A204.1 (cell line): ENCODE data around the gene GSTO1.
"Not testable (repeated sequence)": the region's sequence is repeated elsewhere in the genome, so short reads cannot be mapped to it uniquely, and the experiment has no call there.

Experiments
- FAIRE-seq: peaks from 2 replicates; lab custom pipeline; 2012; peaks lifted over from hg19 to GRCh38; lab: Jason Lieb, UNC

Gene GSTO1

DNA sequence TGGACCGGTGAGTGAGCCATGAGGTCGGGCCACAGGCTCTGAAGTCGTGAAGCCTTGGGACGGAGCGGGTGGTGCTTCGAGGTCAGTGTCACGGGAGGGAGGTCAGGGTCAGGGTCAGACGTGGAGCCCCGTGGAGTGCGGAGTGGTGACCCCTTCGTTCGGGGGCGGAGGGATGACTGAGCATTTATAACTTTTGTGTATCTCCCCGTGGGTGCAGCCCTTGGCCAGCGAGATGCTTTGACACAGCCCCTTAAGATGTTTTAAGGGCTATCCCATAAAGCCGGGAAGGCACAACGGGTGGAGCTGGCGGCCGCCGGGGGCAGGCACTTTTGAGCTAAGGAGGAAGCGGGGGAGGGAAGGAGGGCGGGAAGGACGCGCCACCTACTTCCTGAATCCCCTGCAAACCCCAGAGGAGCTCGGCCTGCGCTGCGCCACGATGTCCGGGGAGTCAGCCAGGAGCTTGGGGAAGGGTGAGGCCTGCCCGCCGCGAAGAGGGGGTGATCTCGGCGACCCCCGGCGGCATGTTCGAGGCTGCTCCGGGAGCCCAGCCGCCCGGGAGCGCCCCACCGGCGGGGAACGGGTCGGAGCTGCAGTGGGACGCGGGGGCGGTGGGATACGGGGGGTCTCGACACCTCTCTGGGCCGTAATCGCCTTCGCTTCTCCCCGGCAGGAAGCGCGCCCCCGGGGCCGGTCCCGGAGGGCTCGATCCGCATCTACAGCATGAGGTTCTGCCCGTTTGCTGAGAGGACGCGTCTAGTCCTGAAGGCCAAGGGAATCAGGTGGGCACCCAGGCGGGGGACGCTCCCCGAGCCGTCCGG lies at the start of gene GSTO1:
GSTO1 (plus strand) TSS at position 400 of the 818 bp plus-strand sequence; CDS start at position 437, 37 bp downstream.
- FAIRE-seq: no peak

- peak; percentile 41 for FAIRE-seq
Observed at GRCh38 chr10:104208730-104209129, 46.0 kb upstream of the GSTO1 start.

DNA sequence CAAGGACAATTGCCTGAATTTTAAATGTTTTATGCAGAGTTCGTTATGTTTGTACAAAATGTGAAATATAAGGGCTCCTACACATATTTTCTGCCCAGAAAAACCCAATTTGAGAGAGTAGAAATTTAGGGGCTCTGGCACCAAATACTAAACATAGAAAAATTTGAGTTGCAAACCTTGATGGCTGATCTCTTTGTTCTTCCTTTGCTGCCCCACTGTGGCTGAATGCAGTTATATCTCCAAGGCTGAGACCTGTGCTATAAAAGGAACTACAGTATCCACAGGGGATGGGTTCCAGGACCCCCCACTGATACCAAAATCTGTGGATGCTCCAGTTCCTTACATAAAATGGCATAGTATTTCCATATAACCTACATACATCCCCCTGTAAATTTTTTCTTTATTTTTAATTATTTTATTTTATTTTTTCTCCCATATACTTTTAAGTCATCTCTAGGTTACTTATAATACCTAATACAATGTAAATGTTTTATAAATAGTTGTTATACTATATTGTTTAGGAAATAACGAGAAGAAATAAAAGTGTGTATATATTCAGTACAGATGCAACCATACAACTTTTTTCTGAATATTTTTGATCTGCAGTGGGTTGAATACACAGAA lies 45.0 kb upstream of the GSTO1 start:
- peak; percentile 88 for FAIRE-seq

GRCh38 chr10:104216631-104217030 lies 38.1 kb upstream of the GSTO1 start:
- no peak for FAIRE-seq

- no peak for FAIRE-seq
Observed at GRCh38 chr10:104218751-104219150, 35.9 kb upstream of the GSTO1 start.

GRCh38 chr10:104220522-104220921 lies 34.2 kb upstream of the GSTO1 start:
- FAIRE-seq: no peak

DNA sequence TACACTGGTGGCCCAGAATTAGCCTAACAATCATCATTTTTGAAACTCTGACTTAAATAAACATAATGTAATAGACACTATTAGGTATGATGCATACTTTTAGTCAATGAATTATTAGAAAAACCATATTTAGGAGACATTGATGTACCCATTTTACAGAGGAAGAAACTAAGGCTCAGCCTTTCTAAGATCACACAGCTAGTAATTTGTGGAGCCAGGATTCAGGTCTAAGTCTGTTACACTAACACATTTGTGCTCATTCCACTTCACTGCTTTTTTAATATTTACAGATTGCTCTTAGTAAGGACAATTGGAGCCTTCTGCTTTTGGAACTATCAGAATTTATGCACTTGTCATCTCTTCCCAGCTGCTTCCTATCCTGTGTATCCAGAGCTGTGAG lies 31.4 kb upstream of the GSTO1 start:
- FAIRE-seq: no peak

DNA sequence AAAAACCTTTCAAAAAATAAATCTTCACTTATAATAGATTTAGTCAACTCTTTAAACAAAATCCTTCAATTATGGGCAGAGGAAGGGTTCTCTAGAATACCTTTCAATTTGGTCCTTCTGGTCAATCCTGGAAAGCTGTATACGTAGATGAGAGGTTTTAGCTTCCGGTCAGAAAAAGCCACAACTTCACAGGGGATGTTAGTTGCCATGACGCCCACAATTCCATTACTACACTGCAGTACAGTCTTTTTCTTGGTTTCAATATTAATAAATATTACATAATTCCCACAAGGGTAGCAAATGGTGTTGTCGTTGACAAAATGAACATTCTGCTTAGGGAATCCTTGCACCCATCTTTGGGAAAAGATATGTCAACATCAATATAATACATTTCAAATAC lies 24.2 kb upstream of the GSTO1 start:
- FAIRE-seq: no peak

DNA sequence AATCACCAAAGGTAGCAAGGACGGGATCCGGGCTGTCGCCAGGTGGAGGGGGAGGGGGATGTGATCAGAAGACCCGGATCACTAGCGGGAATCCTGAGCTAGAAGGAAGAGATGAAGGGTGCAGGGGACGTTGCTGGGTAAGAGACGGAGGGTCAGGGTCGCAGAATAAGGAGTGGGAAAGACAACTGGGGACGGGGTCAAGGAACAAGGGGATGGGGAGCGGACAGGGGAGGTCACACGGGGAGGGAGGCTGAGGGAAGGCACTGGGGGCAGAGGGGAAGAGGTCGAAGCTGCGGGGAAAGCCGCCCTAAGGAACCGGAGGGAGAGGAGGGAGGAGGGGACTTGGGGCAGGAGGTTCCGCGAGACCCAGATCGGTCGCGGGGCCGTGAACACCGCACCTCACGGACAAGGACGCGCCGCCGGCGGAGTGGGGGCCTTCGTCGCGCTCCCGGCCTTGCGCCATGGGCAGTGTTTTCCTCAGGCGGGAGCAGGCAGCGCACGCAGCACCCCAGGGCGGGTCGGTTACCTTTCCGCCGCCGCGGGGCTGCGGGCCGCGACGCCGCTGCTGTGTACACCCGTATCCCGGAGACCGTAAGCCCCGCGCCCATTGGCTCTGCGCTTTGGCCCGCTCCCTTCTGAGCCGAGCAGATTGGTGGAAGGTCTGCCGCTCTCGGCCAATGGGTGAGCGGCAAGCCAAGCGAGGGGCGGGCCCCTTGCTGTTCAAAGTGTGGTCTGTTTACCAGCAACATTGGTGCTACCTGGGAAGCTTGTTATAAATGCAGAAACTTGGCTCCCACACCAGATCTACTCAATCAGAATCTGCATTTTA lies 22.7 kb upstream of the GSTO1 start, which contains the start of gene CFAP43:
CFAP43 (minus strand) TSS at position 581 of the 829 bp plus-strand sequence; CDS start at position 463, 118 bp downstream.
- FAIRE-seq: peak; percentile 98

- no peak for FAIRE-seq
Observed at GRCh38 chr10:104232613-104233102, 22.0 kb upstream of the GSTO1 start.

DNA sequence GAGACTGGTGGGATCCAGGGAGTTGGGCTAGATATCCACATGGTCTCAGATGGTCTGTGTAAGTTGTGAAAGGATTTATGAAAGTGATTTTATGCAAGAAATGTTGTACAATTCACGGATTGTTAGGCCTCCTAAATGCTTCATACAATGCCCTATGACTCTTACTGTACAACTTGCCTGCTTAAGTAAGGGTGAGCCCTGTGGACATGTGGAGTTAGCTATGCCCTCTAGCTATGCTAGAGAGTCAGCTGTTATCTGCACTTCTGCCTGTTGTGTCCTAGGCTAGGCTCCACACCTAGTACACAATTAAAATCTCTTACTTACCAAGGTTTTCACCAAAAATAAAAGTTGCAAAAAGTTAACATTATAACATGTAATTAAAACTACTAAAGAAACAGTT lies 20.9 kb upstream of the GSTO1 start:
- FAIRE-seq: no peak

GRCh38 chr10:104234934-104235333 lies 19.8 kb upstream of the GSTO1 start:
- no peak for FAIRE-seq

DNA sequence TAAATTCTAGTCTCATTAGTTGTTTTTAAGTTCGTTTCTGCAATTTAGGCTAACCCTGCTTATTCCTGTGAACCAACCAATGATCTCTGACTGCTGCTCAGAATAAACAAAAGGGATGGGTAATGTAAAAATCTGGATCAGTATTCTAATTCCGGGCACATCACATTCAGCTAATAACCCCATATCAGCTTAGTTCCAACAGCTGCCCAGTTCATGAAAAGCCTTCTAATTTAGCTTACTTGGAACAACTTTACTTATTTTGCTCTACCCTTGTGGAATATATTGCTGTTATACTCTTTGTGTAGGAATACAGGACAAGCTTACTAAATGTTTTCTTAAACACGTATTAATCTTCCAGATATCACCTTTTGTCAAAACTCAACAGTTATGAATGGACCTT lies 18.9 kb upstream of the GSTO1 start:
- no peak for FAIRE-seq

DNA sequence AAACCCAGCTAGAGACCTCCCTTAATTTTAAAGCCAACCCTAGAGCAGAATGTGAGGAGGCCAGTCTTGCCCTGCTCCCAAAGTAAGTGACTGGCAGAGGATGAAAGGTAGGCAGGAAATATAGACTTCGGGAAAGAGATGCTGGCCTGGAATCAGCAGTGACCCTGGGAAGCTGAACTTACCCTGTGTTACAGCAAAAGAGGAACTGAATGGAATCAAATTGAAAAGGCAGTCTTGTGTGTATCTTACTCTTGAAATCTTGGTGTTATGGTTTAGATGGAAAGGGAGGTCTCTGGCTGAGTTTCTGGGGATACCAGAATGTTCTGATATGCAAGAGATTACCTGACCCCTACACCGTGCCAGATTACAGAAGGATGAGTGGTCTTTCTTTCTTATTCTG lies 14.6 kb upstream of the GSTO1 start:
- no peak for FAIRE-seq

DNA sequence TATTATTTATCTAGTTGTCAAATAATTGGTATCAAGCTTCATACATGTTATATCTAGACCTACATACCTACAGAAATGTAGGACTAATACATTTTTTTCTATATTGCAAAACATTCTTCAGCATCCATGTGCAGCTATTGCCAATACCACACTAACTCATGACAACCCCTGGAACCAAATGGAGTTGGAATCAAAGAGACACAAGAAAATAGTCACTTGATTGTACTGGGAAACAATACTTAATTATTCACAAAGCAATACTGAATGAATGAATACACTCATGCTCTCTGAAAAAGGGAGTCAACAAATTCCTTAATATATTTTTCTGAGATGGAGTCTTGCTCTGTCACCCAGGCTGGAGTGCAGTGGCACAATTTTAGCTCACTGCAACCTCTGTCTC lies 12.1 kb upstream of the GSTO1 start:
- FAIRE-seq: no peak

- not testable (repeated sequence) for FAIRE-seq
Observed at GRCh38 chr10:104243009-104243408, 11.7 kb upstream of the GSTO1 start.

DNA sequence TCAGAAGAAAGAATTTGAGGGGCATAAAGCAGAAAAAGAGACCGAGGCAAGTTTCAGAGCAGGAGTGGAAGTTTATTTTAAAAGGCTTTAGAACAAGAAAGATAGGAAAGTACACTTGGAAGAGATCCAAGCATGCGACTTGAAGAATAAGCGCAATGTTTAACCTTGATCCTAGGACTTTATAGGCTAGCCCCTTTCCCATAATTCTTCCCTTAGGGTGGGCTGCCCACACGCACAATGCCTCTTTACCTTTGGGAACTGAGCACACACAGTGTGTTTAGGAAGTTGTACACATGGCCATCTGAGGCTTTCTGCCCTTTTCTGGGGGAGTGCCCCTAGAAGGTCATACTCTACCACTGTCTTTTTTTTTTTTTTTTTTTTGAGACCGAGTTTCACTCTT lies 11.2 kb upstream of the GSTO1 start:
- FAIRE-seq: no peak

DNA sequence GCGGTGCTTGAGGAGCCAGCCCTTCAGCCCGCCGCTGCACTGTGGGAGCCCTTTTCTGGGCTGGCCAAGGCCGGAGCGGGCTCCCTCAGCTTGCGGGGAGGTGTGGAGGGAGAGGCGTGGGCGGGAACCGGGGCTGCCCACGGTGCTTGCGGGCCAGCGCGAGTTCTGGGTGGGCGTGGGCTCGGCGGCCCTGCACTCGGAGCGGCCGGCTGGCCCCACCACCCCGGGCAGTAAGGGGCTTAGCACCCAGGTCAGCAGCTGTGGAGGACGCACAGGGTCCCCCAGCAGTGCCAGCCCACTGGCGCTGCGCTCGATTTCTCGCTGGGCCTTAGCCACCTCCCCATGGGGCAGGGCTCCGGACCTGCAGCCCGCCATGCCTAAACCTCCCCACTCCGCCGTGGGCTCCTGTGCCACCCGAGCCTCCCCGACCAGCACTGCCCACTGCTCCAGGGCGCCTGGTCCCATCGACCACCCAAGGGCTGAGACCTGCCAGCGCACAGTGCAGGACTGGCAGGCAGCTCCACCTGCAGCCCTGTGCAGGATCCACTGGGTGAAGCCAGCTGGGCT lies 9.5 kb upstream of the GSTO1 start:
- no peak for FAIRE-seq

GRCh38 chr10:104246976-104247375 lies 7.7 kb upstream of the GSTO1 start:
- no peak for FAIRE-seq

DNA sequence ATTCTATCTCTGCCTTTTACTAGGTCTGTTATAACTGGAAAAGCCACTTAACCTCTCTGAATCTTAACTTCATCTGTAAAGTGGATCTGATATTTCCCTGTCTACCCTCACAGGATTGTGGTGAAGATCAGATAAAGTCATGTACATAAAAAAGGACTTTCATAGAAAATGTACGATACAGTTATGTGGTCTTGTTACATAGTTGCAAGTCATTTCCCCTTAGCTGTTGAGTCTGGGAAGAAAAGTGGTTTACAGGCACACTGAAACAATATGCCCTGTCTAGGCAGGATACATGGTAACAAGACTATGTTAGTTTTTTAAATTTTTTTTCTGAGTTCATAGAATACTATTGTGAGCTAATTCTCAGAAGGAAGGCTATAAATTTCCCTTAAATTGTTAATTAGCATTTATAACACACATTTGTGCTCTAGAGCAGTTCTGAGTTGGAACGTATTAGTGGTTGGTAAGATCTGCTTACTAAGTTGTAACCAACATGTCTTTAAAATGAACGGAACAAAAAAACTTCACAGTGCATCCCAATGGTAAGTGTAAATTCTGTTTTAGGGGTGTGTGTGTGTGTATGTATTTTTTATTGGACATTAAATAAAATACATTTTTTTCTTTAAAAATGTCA lies 7.1 kb upstream of the GSTO1 start:
- no peak for FAIRE-seq

DNA sequence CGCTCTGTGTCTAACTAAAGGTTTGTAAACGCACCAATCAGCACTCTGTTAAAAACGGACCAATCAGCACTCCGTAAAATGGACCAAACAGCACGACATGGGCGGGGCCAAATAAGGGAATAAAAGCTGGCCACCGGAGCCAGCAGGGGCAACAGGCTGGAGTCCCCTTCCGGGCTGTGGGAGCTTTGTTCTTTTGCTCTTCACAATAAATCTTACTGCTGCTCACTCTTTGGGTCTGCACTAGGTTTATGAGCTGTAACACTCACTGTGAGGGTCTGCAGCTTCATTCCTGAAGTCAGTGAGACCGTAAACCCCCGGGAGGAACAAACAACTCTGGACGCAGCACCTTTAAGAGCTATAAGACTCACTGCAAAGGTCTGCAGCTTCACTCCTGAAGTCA lies 5.8 kb upstream of the GSTO1 start:
- not testable (repeated sequence) for FAIRE-seq

DNA sequence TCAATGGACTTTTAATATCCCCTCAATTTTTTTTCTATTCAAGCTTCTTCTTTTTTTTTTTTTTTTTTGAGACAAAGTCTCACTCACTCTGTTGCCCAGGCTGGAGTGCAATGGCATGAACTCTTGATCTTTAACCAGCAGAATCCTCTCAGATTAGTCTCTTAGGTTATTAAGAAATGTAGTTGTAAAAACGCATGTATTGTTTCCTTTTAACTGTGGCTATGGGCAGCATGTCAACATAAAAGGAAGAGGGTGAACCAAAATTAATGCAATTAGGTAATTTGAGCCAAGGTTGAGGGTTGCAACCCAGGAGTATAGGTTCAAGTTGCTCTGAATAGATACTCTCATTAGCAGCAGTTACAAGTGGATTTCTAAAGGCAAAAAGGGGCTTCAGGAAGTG lies 4.3 kb upstream of the GSTO1 start:
- no peak for FAIRE-seq
